K562 (cell line): Measurements from ENCODE around the gene RNF212B. TPM values are rescaled to one million over a fixed set of nuclear protein-coding genes. Genes with fewer than 3 reads are reported as not detected.

ENCODE experiments used
- ATAC-seq: fragments of 200-7000 bp; cut with Tn5 transposase; 3 replicates; pipeline ENCODE4 v1.9.1; 2020; ENCODE audit warnings: moderate library complexity
- Bru-seq: library from RNA; stranded (reverse); fragments of 400-500 nt; gene quantifications from one replicate; lab custom pipeline; 2021; lab: Mats Ljungman, UMichigan
- BruChase-seq, 2 experiments: library from RNA; stranded (reverse); fragments of 400-500 nt; gene quantifications; one replicate each; lab custom pipeline; 2021; lab: Mats Ljungman, UMichigan
- BruUV-seq: library from RNA; stranded (reverse); fragments of 400-500 nt; replicated peaks from 2 replicates; lab custom pipeline; 2021; lab: Mats Ljungman, UMichigan
- CTCF ChIA-PET: fragments of 300-600 bp; formaldehyde crosslinking; extraction: SDS; loops from one replicate; lab custom pipeline; 2021; ENCODE audit warnings: low intra/inter-chr PET ratio; lab: Yijun Ruan, JAX
- POLR2A ChIA-PET: fragments of 300-600, 350-650 bp; sonication (Branson Sonifier 250); formaldehyde crosslinking; extraction: SDS; loops from one replicate; lab custom pipeline; 2021; ENCODE audit warnings: antibody characterized with exemption, inconsistent platforms; lab: Yijun Ruan, JAX
- DNase-seq, 4 experiments: peaks; one replicate each; pipeline versions ENCODE4 v3.0.0 to v3.0.0-alpha.2; 2011 to 2018; ENCODE audit warnings: low spot score in 3 of 4, mixed read lengths in 3 of 4; ENCODE audit errors: extremely low read depth in 1 of 4
- FAIRE-seq: peaks from 2 replicates; lab custom pipeline; 2011; peaks lifted over from hg19 to GRCh38; lab: Jason Lieb, UNC
- H2AFZ ChIP-seq: 2 replicates; pipeline ENCODE4 v1.6.0; 2011; ENCODE audit warnings: low read depth, low read length, control low read depth, inconsistent platforms
- H3K27ac ChIP-seq: fragments of 200-600 bp; 3 replicates; pipeline ENCODE4 v1.8.0; 2011; ENCODE audit warnings: low read depth, mild to moderate bottlenecking, control low read depth, inconsistent platforms, low read length, moderate library complexity, mixed read lengths; ENCODE audit errors: extremely low read depth
- H3K27me3 ChIP-seq, 2 experiments: fragments of 300-600 bp in 1 of 2; 2 replicates in 1 of 2; 3 replicates in 1 of 2; pipeline versions ENCODE4 v1.6.0 to v1.8.0; 2011; ENCODE audit warnings: inconsistent platforms in 2 of 2, low read length in 2 of 2, mild to moderate bottlenecking in 1 of 2, mixed read lengths in 1 of 2, moderate library complexity in 1 of 2; ENCODE audit not compliant: control insufficient read depth in 2 of 2, insufficient read depth in 2 of 2
- H3K36me3 ChIP-seq: fragments of 300-600 bp; 3 replicates; pipeline ENCODE4 v1.8.0; 2011; ENCODE audit warnings: mild to moderate bottlenecking, low read length, inconsistent platforms; ENCODE audit not compliant: control insufficient read depth, insufficient read depth
- H3K4me1 ChIP-seq, 2 experiments: fragments of 200-600 bp in 1 of 2; replicated peaks in 1 of 2; 2 replicates in 1 of 2; 3 replicates in 1 of 2; pipeline versions ENCODE4 v1.5.1 to v1.8.0; 2011; ENCODE audit warnings: inconsistent platforms in 2 of 2, low read length in 2 of 2, mild to moderate bottlenecking in 1 of 2, mixed read lengths in 1 of 2, moderate library complexity in 1 of 2; ENCODE audit not compliant: control insufficient read depth in 2 of 2, insufficient read depth in 2 of 2
- H3K4me2 ChIP-seq: 2 replicates; pipeline ENCODE4 v1.6.1; 2011; ENCODE audit warnings: low read length, control low read depth, inconsistent platforms, mixed read lengths; ENCODE audit not compliant: insufficient read depth
- H3K4me3 ChIP-seq: fragments of 200-600 bp; sonication (generic), shearing (Covaris generic); 2 replicates; pipeline ENCODE4 v1.5.1; 2016; ENCODE audit warnings: control low read depth, inconsistent platforms
- H3K79me2 ChIP-seq: fragments of 200-600 bp; 3 replicates; pipeline ENCODE4 v1.8.0; 2011; ENCODE audit warnings: low read length, inconsistent platforms; ENCODE audit not compliant: control insufficient read depth, insufficient read depth
- H3K9ac ChIP-seq, 2 experiments: 2 replicates each; pipeline versions ENCODE4 v1.6.0 to v1.6.1; 2011; ENCODE audit warnings: low read depth in 2 of 2, low read length in 2 of 2, control low read depth in 1 of 2, inconsistent platforms in 1 of 2, mild to moderate bottlenecking in 1 of 2, mixed read lengths in 1 of 2; ENCODE audit not compliant: insufficient read depth in 1 of 2
- H3K9me1 ChIP-seq: one replicate; pipeline ENCODE4 v1.6.0; 2011; ENCODE audit warnings: inconsistent platforms, mild to moderate bottlenecking, low read length, moderate library complexity; ENCODE audit not compliant: control insufficient read depth, insufficient read depth
- H3K9me3 ChIP-seq: replicated peaks from 2 replicates; pipeline ENCODE4 v1.5.1; 2011; ENCODE audit warnings: low read depth, low read length, inconsistent platforms; ENCODE audit not compliant: control insufficient read depth, insufficient read depth
- H4K20me1 ChIP-seq: replicated peaks from 2 replicates; pipeline ENCODE4 v1.6.1; 2011; ENCODE audit warnings: low read length, inconsistent platforms, mixed read lengths; ENCODE audit not compliant: control insufficient read depth, insufficient read depth
- EP400 ChIP-seq: fragments of 450-650 bp; IDR thresholded peaks from 2 replicates; pipeline ENCODE4 v1.6.1; 2017; ENCODE audit warnings: antibody characterized with exemption, mild to moderate bottlenecking, moderate library complexity
- GATAD2A ChIP-seq: fragments of 450-650 bp; IDR thresholded peaks from 2 replicates; pipeline ENCODE4 v1.6.1; 2017
- MEIS2 ChIP-seq: fragments of 450-650 bp; IDR thresholded peaks from 2 replicates; pipeline ENCODE4 v1.6.1; 2014; ENCODE audit warnings: mild to moderate bottlenecking; ENCODE audit not compliant: partially characterized antibody
- MTA3 ChIP-seq: fragments of 450-650 bp; formaldehyde crosslinking; IDR thresholded peaks from 2 replicates; pipeline ENCODE4 v1.6.1; 2017; ENCODE audit warnings: mild to moderate bottlenecking, borderline replicate concordance
- NCOA2 ChIP-seq, 2 experiments: fragments of 450-650 bp; IDR thresholded peaks; 2 replicates each; pipeline ENCODE4 v1.6.1; 2018; ENCODE audit warnings: mild to moderate bottlenecking in 2 of 2, moderate library complexity in 1 of 2; ENCODE audit not compliant: partially characterized antibody in 2 of 2
- NRF1 ChIP-seq, 2 experiments: fragments of 450-650 bp; IDR thresholded peaks in 1 of 2; conservative IDR thresholded peaks in 1 of 2; 2 replicates each; pipeline ENCODE4 v1.6.1; 2014; ENCODE audit warnings: mild to moderate bottlenecking in 2 of 2
- SIN3A ChIP-seq, 2 experiments: fragments of 150-350 bp in 1 of 2; IDR thresholded peaks; 2 replicates each; pipeline ENCODE4 v1.6.1; 2011 to 2016; ENCODE audit warnings: borderline replicate concordance in 2 of 2, low read depth in 2 of 2, low read length in 2 of 2, mild to moderate bottlenecking in 2 of 2, moderate library complexity in 2 of 2; ENCODE audit not compliant: control insufficient read depth in 1 of 2
- SP1 ChIP-seq: sonication (generic); formaldehyde crosslinking; IDR thresholded peaks from 2 replicates; pipeline ENCODE4 v1.8.1; 2022; ENCODE audit warnings: mild to moderate bottlenecking, missing genetic modification reagents
- SUPT5H ChIP-seq: fragments of 450-650 bp; IDR thresholded peaks from 2 replicates; pipeline ENCODE4 v1.6.1; 2016
- TCF3 ChIP-seq: sonication (generic); formaldehyde crosslinking; IDR thresholded peaks from 2 replicates; pipeline ENCODE4 v1.4.0; 2020; ENCODE audit warnings: mild to moderate bottlenecking, missing genetic modification reagents
- THRAP3 ChIP-seq: fragments of 450-650 bp; IDR thresholded peaks from 2 replicates; pipeline ENCODE4 v1.6.1; 2016; ENCODE audit warnings: mild to moderate bottlenecking, inconsistent platforms, borderline replicate concordance
- ZNF23 ChIP-seq: fragments of 250-450 bp; sonication (Bioruptor Pico); IDR thresholded peaks from 2 replicates; pipeline ENCODE4 v1.4.0; 2020; ENCODE audit warnings: mild to moderate bottlenecking
- WGBS: fragments of 100-300 bp; shearing (Covaris generic); methylation state at CpG from one replicate; pipeline ENCODE4 v1.1.6; 2016; ENCODE audit warnings: low coverage, mixed read lengths; ENCODE audit not compliant: insufficient coverage; ENCODE audit errors: missing lambda C conversion rate; 5-methylcytosine and 5-hydroxymethylcytosine counted together
- in situ Hi-C: fragments of 300-500 bp; cut with MboI; formaldehyde crosslinking; loops from 4 replicates; pipeline ENCODE4 v1.15.0; 2018; ENCODE audit warnings: inconsistent platforms, mixed read lengths
- intact Hi-C: fragments of 100-400 bp; cut with micrococcal nuclease; formaldehyde crosslinking; loops from 2 replicates; pipeline ENCODE4 v1.14.2; 2022
- long read RNA-seq, 3 experiments: library from polyadenylated mRNA in 2 of 3; library from RNA in 1 of 3; unstranded in 2 of 3; stranded (forward) in 1 of 3; transcript quantifications; one replicate each; pipeline ENCODE4 v2.0.0, GENCODE V29; 2019 to 2022
- polyA minus RNA-seq, 3 experiments: library from RNA; depleted of rRNA, polyadenylated mRNA; stranded (reverse); fragments of >200 nt; gene quantifications; 2 replicates each; pipeline ENCODE4 v1.2.3, GENCODE V29; 2011
- polyA plus RNA-seq, 8 experiments: library from polyadenylated mRNA; depleted of rRNA in 4 of 8; stranded (reverse) in 5 of 8; unstranded in 3 of 8; fragments of >200 nt; fragmentation: Nextera tagmentation in 2 of 8; fragmentation: Illumina TruSeq in 1 of 8; extraction: Ambion mirVana in 2 of 8; extraction: Trizol in 1 of 8; gene quantifications; 2 replicates each; pipeline versions ENCODE4 v1.2.1 to v1.2.3, GENCODE V29; 2011 to 2014; ENCODE audit warnings: inconsistent platforms in 1 of 8, missing spikeins in 1 of 8
- total RNA-seq, 7 experiments: library from RNA; depleted of rRNA in 6 of 7; stranded (reverse); fragments of >200 nt in 6 of 7; fragmentation: Illumina TruSeq in 2 of 7; extraction: Trizol in 2 of 7; gene quantifications; 2 replicates each; pipeline versions ENCODE4 v1.2.1 to v1.2.3, GENCODE V29; 2011 to 2021; ENCODE audit warnings: low replicate concordance in 1 of 7
- TF ChIP-seq, protein P1 (sequence below): fragments of 250-450 bp; sonication (Bioruptor Pico); IDR thresholded peaks from 2 replicates; pipeline ENCODE4 v1.8.0; 2021; ENCODE audit warnings: borderline replicate concordance, mild to moderate bottlenecking, moderate library complexity; ENCODE audit not compliant: poor library complexity, severe bottlenecking
- TF ChIP-seq, protein P2 (sequence below): fragments of 450-650 bp; formaldehyde crosslinking; IDR thresholded peaks from 2 replicates; pipeline ENCODE4 v1.4.0; 2022; ENCODE audit warnings: missing genetic modification characterization

Gene RNF212B, protein sequence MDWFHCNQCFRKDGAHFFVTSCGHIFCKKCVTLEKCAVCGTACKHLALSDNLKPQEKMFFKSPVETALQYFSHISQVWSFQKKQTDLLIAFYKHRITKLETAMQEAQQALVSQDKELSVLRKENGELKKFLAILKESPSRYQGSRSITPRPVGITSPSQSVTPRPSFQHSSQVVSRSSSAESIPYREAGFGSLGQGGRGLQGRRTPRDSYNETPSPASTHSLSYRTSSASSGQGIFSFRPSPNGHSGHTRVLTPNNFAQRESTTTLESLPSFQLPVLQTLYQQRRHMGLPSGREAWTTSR
- total RNA-seq (2011; cell fraction: chromatin; rRNA removed; ENCODE audit: low replicate concordance): not detected in 2 replicates
- total RNA-seq (2011; cell fraction: nucleolus; rRNA removed): not detected in 2 replicates
- 0.37 TPM in 1 of 2 replicates, not detected in the other for total RNA-seq (2011; cell fraction: nucleoplasm; rRNA removed)
- not detected in 2 replicates for total RNA-seq (2014; rRNA removed)
- 0.26 TPM in 1 of 2 replicates, not detected in the other for total RNA-seq (2014; rRNA removed; fragmentation: Illumina TruSeq; extraction: Trizol)
- not detected in 2 replicates for total RNA-seq (2015; rRNA removed; fragmentation: Illumina TruSeq; extraction: Trizol)
- total RNA-seq (2021): 0.27 TPM in 1 of 2 replicates, not detected in the other
- polyA plus RNA-seq (2011; rRNA removed): 0.43 and 0.65 TPM in 2 replicates
- 0.43 and 1.0 TPM in 2 replicates for polyA plus RNA-seq (2011; cell fraction: cytosol; rRNA removed)
- 0.43 TPM in 1 of 2 replicates, not detected in the other for polyA plus RNA-seq (2011; cell fraction: nucleus; rRNA removed)
- polyA plus RNA-seq (2012): 0.35 TPM in 1 of 2 replicates, not detected in the other
- polyA plus RNA-seq (2014; fragmentation: Illumina TruSeq; extraction: Trizol): 0.15 and 0.32 TPM in 2 replicates
- under 1 TPM; 0.27 to 0.39 TPM for polyA plus RNA-seq (2014; fragmentation: Nextera tagmentation; extraction: Ambion mirVana)
- 0.08 and 0.17 TPM in 2 replicates for polyA plus RNA-seq (2014; rRNA removed)
- polyA minus RNA-seq (2011; rRNA and poly(A)+ RNA removed): not detected in 2 replicates
- polyA minus RNA-seq (2011; cell fraction: cytosol; rRNA and poly(A)+ RNA removed): not detected in 2 replicates
- polyA minus RNA-seq (2011; cell fraction: nucleus; rRNA and poly(A)+ RNA removed): 0.54 TPM in 1 of 2 replicates, not detected in the other
- Bru-seq, nascent RNA: percentile 22 among the genes with signal in this experiment
- percentile 16 among the genes with signal in this experiment for BruChase-seq, experiment 1, labeled RNA remaining after a 2-hour chase
- BruChase-seq, experiment 2, labeled RNA remaining after a 6-hour chase: percentile 13 among the genes with signal in this experiment
- long read RNA-seq, experiment 1, partial matches to known transcripts: 0 of 3 reads
- long read RNA-seq, experiment 1, other reads (novel, unspliced or antisense): 3 of 3 reads
- long read RNA-seq, experiment 2: 0 reads
- long read RNA-seq, experiment 3: 0 reads

DNA sequence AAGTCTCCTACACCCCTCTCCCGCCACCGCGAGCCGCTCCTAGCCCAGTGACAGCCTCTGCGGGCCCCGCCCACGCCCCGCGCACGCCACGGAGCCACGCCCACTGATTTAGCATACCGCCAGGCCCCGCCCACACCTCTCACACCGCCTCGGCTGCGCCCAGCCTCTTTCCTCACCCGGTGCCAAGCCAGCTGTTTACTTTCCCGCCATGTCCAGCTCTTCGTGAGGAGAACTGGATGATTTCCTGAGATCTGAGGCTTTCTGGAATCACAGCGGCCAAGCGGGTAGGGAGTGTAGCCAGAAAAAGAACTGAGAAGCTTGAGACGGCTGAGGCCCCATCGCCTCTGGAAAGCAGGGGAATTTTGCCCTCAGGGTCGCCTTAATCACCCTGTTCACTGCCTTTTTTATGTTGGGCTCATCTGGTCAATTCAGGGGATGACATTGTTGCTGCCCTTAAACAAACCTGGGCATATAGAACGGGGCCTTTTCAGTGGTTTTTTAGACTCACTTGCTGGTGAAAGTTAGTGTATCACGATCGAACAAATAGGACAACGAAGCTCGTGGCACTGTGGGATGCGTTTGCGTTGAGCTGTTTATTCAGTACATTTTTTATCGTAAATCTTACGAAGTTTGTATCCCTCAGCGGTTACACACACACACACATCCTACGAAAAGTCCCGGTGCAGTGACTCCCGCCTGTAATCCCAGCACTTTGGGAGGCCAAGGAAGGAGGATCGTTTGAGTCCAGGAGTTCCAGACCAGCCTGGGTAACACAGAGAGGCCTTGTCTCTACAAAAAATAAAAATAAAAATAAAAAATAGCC lies at the start of gene RNF212B:
Gene RNF212B (plus strand): TSS at position 165 of the 823 bp plus-strand sequence. CDS start 2,410 bp downstream, outside the sequence.
- peak within 1 kb of the TSS; percentile 27; the same call in 2 of the 3 replicates for H3K27ac ChIP-seq
- WGBS: 14% methylated on average over 39 of the region's 39 CpGs
- 0 out of 2 replicates have a peak, but pooled peaks have one; percentile 22 for TF ChIP-seq MTA3
- no peak for TF ChIP-seq THRAP3
- TF ChIP-seq SP1 (CRISPR knock-in tag): peak; percentile 95
- TF ChIP-seq SIN3A (IDR thresholded peaks at IDR 0.05; ENCODE audit: borderline replicate concordance in 2 of 2, control insufficient read depth in 1 of 2, low read depth in 2 of 2, low read length in 2 of 2): peak in 1 of 2 experiments; percentile 51; a peak in 1 of 4 replicates
- TF ChIP-seq, protein P1, sequence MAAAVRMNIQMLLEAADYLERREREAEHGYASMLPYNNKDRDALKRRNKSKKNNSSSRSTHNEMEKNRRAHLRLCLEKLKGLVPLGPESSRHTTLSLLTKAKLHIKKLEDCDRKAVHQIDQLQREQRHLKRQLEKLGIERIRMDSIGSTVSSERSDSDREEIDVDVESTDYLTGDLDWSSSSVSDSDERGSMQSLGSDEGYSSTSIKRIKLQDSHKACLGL: no peak
- TF ChIP-seq, protein P2, sequence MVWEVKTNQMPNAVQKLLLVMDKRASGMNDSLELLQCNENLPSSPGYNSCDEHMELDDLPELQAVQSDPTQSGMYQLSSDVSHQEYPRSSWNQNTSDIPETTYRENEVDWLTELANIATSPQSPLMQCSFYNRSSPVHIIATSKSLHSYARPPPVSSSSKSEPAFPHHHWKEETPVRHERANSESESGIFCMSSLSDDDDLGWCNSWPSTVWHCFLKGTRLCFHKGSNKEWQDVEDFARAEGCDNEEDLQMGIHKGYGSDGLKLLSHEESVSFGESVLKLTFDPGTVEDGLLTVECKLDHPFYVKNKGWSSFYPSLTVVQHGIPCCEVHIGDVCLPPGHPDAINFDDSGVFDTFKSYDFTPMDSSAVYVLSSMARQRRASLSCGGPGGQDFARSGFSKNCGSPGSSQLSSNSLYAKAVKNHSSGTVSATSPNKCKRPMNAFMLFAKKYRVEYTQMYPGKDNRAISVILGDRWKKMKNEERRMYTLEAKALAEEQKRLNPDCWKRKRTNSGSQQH (CRISPR knock-in tag): no peak
- no peak for TF ChIP-seq ZNF23 (CRISPR knock-in tag)
- no peak for TF ChIP-seq EP400
- TF ChIP-seq GATAD2A: no peak
- no peak for TF ChIP-seq TCF3
- no peak for TF ChIP-seq MEIS2
- no peak for TF ChIP-seq NCOA2 (IDR thresholded peaks at IDR 0.05; ENCODE audit: partially characterized antibody in 2 of 2)
- peak; percentile 52 for TF ChIP-seq SUPT5H
- TF ChIP-seq NRF1 (conservative IDR thresholded peaks at IDR 0.05 in 1 of 2, IDR thresholded peaks at IDR 0.05 in 1 of 2): peak; percentile 87 to 89

More for the DNA sequence above, at the start of gene RNF212B:
- no peaks in the 10 kb centered on the region for H3K79me2 ChIP-seq
- intact Hi-C loops: no loop called here
- peak; percentile 100 for ATAC-seq
- ChIA-PET CTCF (no interaction called here), POLR2A (interaction anchor here (0.6 to 1.9 kb wide), 6 partner anchors 8 to 114 kb away, joined by 3 to 6 read pairs (median 4); no protein-coding TSS in a partner anchor)
- FAIRE-seq: peak; percentile 90
- peaks cover 0 to 12% of the 10 kb centered on the region in 2 experiments; a peak in 4 of 5 replicates for H3K4me1 ChIP-seq
- no peaks in the 10 kb centered on the region for H4K20me1 ChIP-seq
- in situ Hi-C loops: no loop called here
- H3K9me1 ChIP-seq: no peaks in the 10 kb centered on the region
- TSS peak; percentile 89 for BruUV-seq
- DNase-seq: peak; percentile 95 to 99 (median 96)
- H3K4me2 ChIP-seq: peak within 1 kb of the TSS; percentile 85
- peak within 1 kb of the TSS; percentile 99 for H2AFZ ChIP-seq
- peak within 1 kb of the TSS; percentile 67 to 85 for H3K9ac ChIP-seq
- H3K9me3 ChIP-seq: no peaks in the 10 kb centered on the region
- no peaks in the 10 kb centered on the region for H3K27me3 ChIP-seq
- H3K4me3 ChIP-seq: peak within 1 kb of the TSS; percentile 32
- H3K36me3 ChIP-seq: no peaks in the 10 kb centered on the region
